IPS DF 6.9 (cell line): Measurements from ENCODE around the gene RAD21L1.

Source experiments
- DNase-seq: peaks from one replicate; pipeline ENCODE4 v3.0.0-alpha.2; 2013; ENCODE audit warnings: low read depth, low spot score
- H3K27ac ChIP-seq: one replicate; pipeline ENCODE4 v1.5.1; 2013; ENCODE audit warnings: low read length, control low read depth
- H3K27me3 ChIP-seq: 2 replicates; pipeline ENCODE4 v1.6.1; 2013; ENCODE audit warnings: mild to moderate bottlenecking, low read length; ENCODE audit not compliant: control insufficient read depth, insufficient read depth
- H3K36me3 ChIP-seq: 2 replicates; pipeline ENCODE4 v1.6.1; 2013; ENCODE audit warnings: low read length; ENCODE audit not compliant: control insufficient read depth, insufficient read depth
- H3K4me1 ChIP-seq: 2 replicates; pipeline ENCODE4 v1.6.1; 2013; ENCODE audit warnings: low read length; ENCODE audit not compliant: control insufficient read depth, insufficient read depth
- H3K4me3 ChIP-seq: 2 replicates; pipeline ENCODE4 v1.5.1; 2013; ENCODE audit warnings: mild to moderate bottlenecking, low read length
- H3K9me3 ChIP-seq: 2 replicates; pipeline ENCODE4 v1.6.1; 2013; ENCODE audit warnings: low read length, inconsistent platforms; ENCODE audit not compliant: control insufficient read depth, insufficient read depth
- WGBS: extraction: QIAGEN DNeasy Blood & Tissue Kit; methylation state at CpG from one replicate; pipeline ENCODE4 v1.1.7; 2013; ENCODE audit warnings: mixed read lengths, missing lambda C conversion rate; ENCODE audit not compliant: insufficient read length, insufficient coverage; 5-methylcytosine and 5-hydroxymethylcytosine counted together

RAD21L1 gene

DNA sequence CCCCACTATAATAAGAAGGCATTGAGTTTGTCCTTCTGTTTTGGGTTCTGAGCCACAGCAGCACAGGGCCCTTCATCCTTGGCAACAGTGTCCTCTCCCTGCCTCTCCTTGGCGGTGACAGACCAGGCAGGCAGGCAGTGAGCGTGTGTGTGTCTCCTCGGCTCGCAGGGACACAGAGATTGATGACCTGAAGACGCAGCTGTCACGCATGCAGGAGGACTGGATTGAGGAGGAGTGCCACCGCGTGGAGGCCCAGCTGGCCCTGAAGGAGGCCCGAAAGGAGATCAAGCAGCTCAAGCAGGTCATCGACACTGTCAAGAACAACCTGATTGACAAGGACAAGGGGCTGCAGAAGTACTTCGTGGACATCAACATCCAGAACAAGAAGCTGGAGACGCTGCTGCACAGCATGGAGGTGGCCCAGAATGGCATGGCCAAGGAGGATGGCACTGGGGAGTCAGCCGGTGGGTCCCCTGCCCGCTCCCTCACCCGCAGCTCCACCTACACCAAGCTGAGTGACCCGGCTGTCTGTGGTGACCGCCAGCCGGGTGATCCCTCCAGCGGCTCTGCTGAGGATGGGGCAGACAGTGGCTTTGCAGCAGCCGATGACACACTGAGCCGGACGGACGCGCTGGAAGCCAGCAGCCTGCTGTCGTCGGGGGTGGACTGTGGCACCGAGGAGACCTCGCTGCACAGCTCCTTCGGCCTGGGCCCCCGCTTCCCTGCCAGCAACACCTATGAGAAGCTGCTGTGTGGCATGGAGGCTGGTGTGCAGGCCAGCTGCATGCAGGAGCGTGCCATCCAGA, 79.1 kb downstream of the RAD21L1 start:
- no peaks in the 10 kb centered on the region for H3K27me3 ChIP-seq
- DNase-seq = no peak
- H3K27ac ChIP-seq = no peak overlapping the region
- no peaks in the 10 kb centered on the region for H3K9me3 ChIP-seq
- no peak overlapping the region for H3K4me3 ChIP-seq
- no CpG with 5 or more reads among the region's 31 CpGs for WGBS
- peaks cover 3% of the 10 kb centered on the region; the same call in 1 of the 2 replicates for H3K36me3 ChIP-seq
- H3K4me1 ChIP-seq = peaks cover 3% of the 10 kb centered on the region
